Endothelial cell of umbilical vein (primary cell): Measurements from ENCODE around the gene TMEM26. TPM values are rescaled to one million over a fixed set of nuclear protein-coding genes. Genes with fewer than 3 reads are reported as not detected.

ENCODE experiments used
- BruUV-seq: library from RNA; stranded (reverse); fragments of 400-500 nt; replicated peaks from 2 replicates; lab custom pipeline; 2021; lab: Mats Ljungman, UMichigan
- CTCF ChIA-PET: fragments of 300-600, 350-600 bp; sonication (Branson Sonifier 250); formaldehyde crosslinking; loops from one replicate; lab custom pipeline; 2021; ENCODE audit warnings: antibody characterized with exemption, inconsistent platforms; lab: Charles Lee
- POLR2A ChIA-PET: fragments of 300-600, 350-600 bp; sonication (Branson Sonifier 250); formaldehyde crosslinking; loops from one replicate; lab custom pipeline; 2021; ENCODE audit warnings: antibody characterized with exemption, inconsistent platforms; lab: Charles Lee
- DNase-seq: peaks from one replicate; pipeline ENCODE4 v3.0.0-alpha.2; 2011; ENCODE audit warnings: low read depth, low spot score
- FAIRE-seq: peaks from 2 replicates; lab custom pipeline; 2011; peaks lifted over from hg19 to GRCh38; lab: Jason Lieb, UNC
- H2AFZ ChIP-seq: 2 replicates; pipeline ENCODE4 v1.6.0; 2012; ENCODE audit warnings: low read depth, low read length, control low read depth, inconsistent platforms
- H3K27ac ChIP-seq: 2 replicates; pipeline ENCODE4 v1.5.1; 2011; ENCODE audit warnings: low read depth, mild to moderate bottlenecking, control low read depth, low read length, moderate library complexity; ENCODE audit not compliant: insufficient read depth
- H3K27me3 ChIP-seq, 2 experiments: 2 replicates each; pipeline versions ENCODE4 v1.6.0 to v1.6.1; 2011; ENCODE audit warnings: low read length in 2 of 2, mixed read lengths in 1 of 2; ENCODE audit not compliant: control insufficient read depth in 2 of 2, insufficient read depth in 2 of 2
- H3K36me3 ChIP-seq, 2 experiments: 2 replicates in 1 of 2; 3 replicates in 1 of 2; pipeline ENCODE4 v1.5.1; 2011; ENCODE audit warnings: low read length in 2 of 2, mild to moderate bottlenecking in 1 of 2, moderate library complexity in 1 of 2; ENCODE audit not compliant: control insufficient read depth in 2 of 2, insufficient read depth in 2 of 2; ENCODE audit errors: extremely low read depth in 1 of 2
- H3K4me1 ChIP-seq: 3 replicates; pipeline ENCODE4 v1.5.1; 2011; ENCODE audit warnings: mild to moderate bottlenecking, low read length; ENCODE audit not compliant: control insufficient read depth, insufficient read depth; ENCODE audit errors: extremely low read depth
- H3K4me2 ChIP-seq: 2 replicates; pipeline ENCODE4 v1.6.1; 2011; ENCODE audit warnings: low read length, control low read depth, mixed read lengths; ENCODE audit not compliant: insufficient read depth
- H3K4me3 ChIP-seq, 3 experiments: fragments of 200-600 bp in 1 of 3; sonication (generic), shearing (Covaris generic) in 1 of 3; replicated peaks in 1 of 3; 2 replicates each; pipeline ENCODE4 v1.5.1; 2011 to 2016; ENCODE audit warnings: control low read depth in 3 of 3, low read length in 3 of 3, mild to moderate bottlenecking in 2 of 3, inconsistent platforms in 1 of 3, low read depth in 1 of 3, moderate library complexity in 1 of 3; ENCODE audit not compliant: insufficient read depth in 1 of 3
- H3K79me2 ChIP-seq: 2 replicates; pipeline ENCODE4 v1.6.0; 2012; ENCODE audit warnings: low read length, inconsistent platforms; ENCODE audit not compliant: control insufficient read depth, insufficient read depth
- H3K9ac ChIP-seq: replicated peaks from 2 replicates; pipeline ENCODE3; 2011; ENCODE audit warnings: low read length, control low read depth; ENCODE audit not compliant: insufficient read depth; ENCODE audit errors: extremely low read depth
- H3K9me1 ChIP-seq: replicated peaks from 3 replicates; pipeline ENCODE4 v1.6.0; 2011; ENCODE audit warnings: mild to moderate bottlenecking, low read length; ENCODE audit not compliant: control insufficient read depth, insufficient read depth; ENCODE audit errors: extremely low read depth
- H3K9me3 ChIP-seq: replicated peaks from 2 replicates; pipeline ENCODE4 v1.5.1; 2012; ENCODE audit warnings: low read length, inconsistent platforms; ENCODE audit not compliant: control insufficient read depth, insufficient read depth
- H4K20me1 ChIP-seq: replicated peaks from 2 replicates; pipeline ENCODE3; 2011; ENCODE audit warnings: mild to moderate bottlenecking, low read length; ENCODE audit not compliant: control insufficient read depth, insufficient read depth; ENCODE audit errors: extremely low read depth
- CTCF ChIP-seq, 2 donors: IDR thresholded peaks; 1 replicate in 1 of 2; 2 replicates in 1 of 2; pipeline ENCODE4 v1.5.1; 2011; ENCODE audit warnings: low read length in 2 of 2, mild to moderate bottlenecking in 2 of 2, moderate library complexity in 2 of 2, control low read depth in 1 of 2, inconsistent platforms in 1 of 2, low read depth in 1 of 2; ENCODE audit not compliant: insufficient read depth in 1 of 2; ENCODE audit errors: extremely low read depth in 1 of 2
- EZH2 ChIP-seq: IDR thresholded peaks from 2 replicates; pipeline ENCODE4 v1.6.1; 2012; ENCODE audit warnings: borderline replicate concordance, low read depth, mild to moderate bottlenecking, moderate library complexity, low read length, inconsistent platforms; ENCODE audit not compliant: severe bottlenecking
- FOS ChIP-seq: IDR thresholded peaks from 2 replicates; pipeline ENCODE4 v1.6.1; 2011; ENCODE audit warnings: mild to moderate bottlenecking, low read length, moderate library complexity, borderline replicate concordance; ENCODE audit not compliant: insufficient read depth
- GATA2 ChIP-seq: IDR thresholded peaks from 2 replicates; pipeline ENCODE4 v1.7.0; 2011; ENCODE audit warnings: low read depth, mild to moderate bottlenecking, moderate library complexity, mixed read lengths, low read length; ENCODE audit not compliant: insufficient read length, insufficient read depth
- JUN ChIP-seq: IDR thresholded peaks from 2 replicates; pipeline ENCODE4 v1.6.1; 2011; ENCODE audit warnings: borderline replicate concordance, low read depth; ENCODE audit not compliant: insufficient read length, insufficient read depth
- MAX ChIP-seq: IDR thresholded peaks from 2 replicates; pipeline ENCODE4 v1.6.1; 2011; ENCODE audit not compliant: insufficient read depth, insufficient read length
- MYC ChIP-seq: IDR thresholded peaks from one replicate; pipeline ENCODE4 v1.6.1; 2011; ENCODE audit warnings: mild to moderate bottlenecking, low read depth, low read length
- POLR2A ChIP-seq: IDR thresholded peaks from 2 replicates; pipeline ENCODE4 v1.6.1; 2012; ENCODE audit warnings: low read depth, mild to moderate bottlenecking, control low read depth, low read length
- POLR2AphosphoS5 ChIP-seq: IDR thresholded peaks from 2 replicates; pipeline ENCODE4 v1.6.1; 2012; ENCODE audit warnings: low read depth, mild to moderate bottlenecking, control low read depth, low read length, moderate library complexity; ENCODE audit not compliant: insufficient read depth
- dilution Hi-C: fragments of 300-500 bp; cut with MboI; formaldehyde crosslinking; loops from one replicate; pipeline ENCODE4 v1.15.0; 2019; ENCODE audit warnings: low sequenced_read_pairs; ENCODE audit not compliant: extremely low pct_ligation_motif_present
- intact Hi-C: fragments of 100-400 bp; cut with micrococcal nuclease; formaldehyde crosslinking; loops from one replicate; pipeline ENCODE4 v1.10.0; 2022
- polyA plus RNA-seq, 4 experiments: library from polyadenylated mRNA; depleted of rRNA in 3 of 4; stranded (reverse) in 3 of 4; unstranded in 1 of 4; fragments of >200 nt; gene quantifications; 2 replicates each; pipeline versions ENCODE4 v1.2.1 to v1.2.3, GENCODE V29; 2011 to 2012; ENCODE audit warnings: missing spikeins in 1 of 4
- total RNA-seq: library from RNA; stranded (reverse); gene quantifications from 2 replicates; pipeline ENCODE4 v1.2.3, GENCODE V29; 2021

Gene TMEM26
- total and polyA plus RNA-seq, 2 donors (not counting 3 experiments of a cell fraction or from before 2014, with no cell fraction given), result 0.07 to 0.27 TPM

DNA sequence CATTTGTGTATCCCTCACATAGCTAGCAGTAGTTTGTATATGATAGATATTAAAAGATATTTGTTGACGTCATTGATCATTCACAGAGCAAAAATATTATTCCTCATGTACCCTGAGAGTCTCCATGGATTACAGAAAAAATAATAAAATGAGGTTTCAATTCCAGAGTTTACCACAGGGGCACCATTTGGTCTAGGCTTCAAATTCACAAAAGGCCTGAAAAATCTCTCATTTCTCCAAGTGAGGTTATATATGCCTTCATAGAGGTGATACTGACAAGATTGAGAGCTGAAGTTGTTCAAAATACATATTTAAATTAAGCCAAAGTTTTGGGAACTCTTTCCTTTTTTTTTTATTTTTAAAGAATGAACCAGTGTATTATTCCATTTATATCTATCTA, 52.7 kb downstream of the TMEM26 start:
- TF ChIP-seq EZH2, result no peak
- no peak for TF ChIP-seq FOS
- no peak for TF ChIP-seq GATA2
- TF ChIP-seq MAX, result no peak
- TF ChIP-seq JUN, result no peak
- TF ChIP-seq POLR2AphosphoS5, result no peak
- no peak for TF ChIP-seq POLR2A
- TF ChIP-seq MYC, result no peak
- TF ChIP-seq CTCF (IDR thresholded peaks at IDR 0.05; ENCODE audit: extremely low read depth in 1 of 2, insufficient read depth in 1 of 2, low read depth in 1 of 2, low read length in 2 of 2), result no peak
- ChIA-PET CTCF (no interaction called here), POLR2A (no interaction called here)
- Histone ChIP-seq H3K9me3 (no peaks in the 10 kb centered on the region), H3K9ac (no peak overlapping the region), H3K79me2 (no peaks in the 10 kb centered on the region), H3K9me1 (no peaks in the 10 kb centered on the region), H3K4me2 (no peak overlapping the region), H3K27me3 (no peaks in the 10 kb centered on the region), H3K4me3 (no peak overlapping the region), H2AFZ (no peak overlapping the region), H3K36me3 (no peaks in the 10 kb centered on the region), H3K4me1 (peaks cover 4% of the 10 kb centered on the region), H3K27ac (no peak overlapping the region), H4K20me1 (no peaks in the 10 kb centered on the region)
- BruUV-seq, result no TSS peak
- intact Hi-C loops, result loop anchor here (10.0 kb wide), 1 partner anchor 124 kb away; no protein-coding TSS in a partner anchor
- FAIRE-seq (no peak), DNase-seq (no peak)
- dilution Hi-C loops, result no loop called here
